HG02571 (cell line): ENCODE results near the gene SIX5.

ENCODE experiments used
- ATAC-seq: cut with Tn5 transposase; IDR thresholded peaks from one replicate; pipeline ENCODE4 v1.9.1; 2021; ENCODE audit warnings: mild to moderate bottlenecking, moderate library complexity; ENCODE audit not compliant: unreplicated experiment

Gene SIX5

GRCh38 chr19:45777395-45777961 is 8.4 kb upstream of the SIX5 start:
- ATAC-seq, result no peak

- no peak for ATAC-seq
Measured at GRCh38 chr19:45774765-45775164, 5.7 kb upstream of the SIX5 start.

GRCh38 chr19:45773384-45773783 is 4.3 kb upstream of the SIX5 start:
- no peak for ATAC-seq

DNA sequence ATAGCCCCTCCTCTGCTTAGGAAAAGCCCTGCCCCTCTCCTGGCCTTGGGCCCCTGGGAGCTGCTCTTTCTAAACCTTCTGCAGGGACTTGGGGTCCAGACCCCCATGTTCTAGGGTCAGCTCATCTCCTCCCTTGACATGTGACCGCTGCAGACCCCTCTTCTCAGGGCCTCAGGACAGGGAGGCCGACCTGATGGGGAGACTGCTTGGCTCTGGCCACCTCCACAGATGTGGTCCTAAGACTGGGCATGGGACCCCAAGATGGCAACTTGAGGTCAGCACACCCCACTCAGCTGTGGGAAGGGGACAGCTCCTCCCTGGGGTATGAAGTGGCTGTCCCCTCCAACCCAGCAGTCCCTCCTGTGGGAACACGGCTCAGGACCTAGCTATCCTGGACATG is 3.9 kb upstream of the SIX5 start:
- ATAC-seq, result no peak

DNA sequence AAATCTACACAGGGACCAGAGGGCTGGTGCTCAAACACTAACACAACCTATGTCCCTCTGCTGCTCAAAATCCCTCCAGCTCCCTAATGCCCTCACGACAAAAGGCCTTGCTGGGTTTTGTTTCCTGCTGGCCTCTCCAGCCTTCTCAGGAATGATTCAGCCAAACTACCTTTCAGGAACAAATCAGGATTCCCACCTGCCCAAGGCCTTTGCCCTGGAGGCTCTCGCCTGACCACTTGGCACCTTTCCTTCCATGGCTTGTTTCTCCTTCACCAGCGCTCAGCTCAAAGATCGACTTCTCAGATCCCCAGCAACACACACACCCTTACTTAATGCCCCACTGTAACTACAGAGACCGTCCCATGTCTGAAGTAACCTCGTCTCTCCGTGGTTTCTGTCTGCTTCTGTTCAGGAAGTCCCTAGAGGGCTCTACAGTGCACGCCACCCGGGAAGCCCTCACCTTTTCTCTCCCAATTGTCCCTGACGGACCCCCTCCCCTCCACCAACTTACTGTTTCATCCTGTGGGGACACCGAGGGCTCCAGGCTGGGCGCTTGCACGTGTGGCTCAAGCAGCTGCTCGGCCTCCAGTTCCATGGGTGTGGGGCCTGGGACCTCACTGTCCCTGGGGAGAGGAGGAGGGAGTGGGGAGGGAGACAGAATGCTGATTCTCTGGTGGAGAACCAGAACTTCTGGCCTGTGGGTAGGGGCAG is 3.2 kb upstream of the SIX5 start:
- ATAC-seq, result no peak

DNA sequence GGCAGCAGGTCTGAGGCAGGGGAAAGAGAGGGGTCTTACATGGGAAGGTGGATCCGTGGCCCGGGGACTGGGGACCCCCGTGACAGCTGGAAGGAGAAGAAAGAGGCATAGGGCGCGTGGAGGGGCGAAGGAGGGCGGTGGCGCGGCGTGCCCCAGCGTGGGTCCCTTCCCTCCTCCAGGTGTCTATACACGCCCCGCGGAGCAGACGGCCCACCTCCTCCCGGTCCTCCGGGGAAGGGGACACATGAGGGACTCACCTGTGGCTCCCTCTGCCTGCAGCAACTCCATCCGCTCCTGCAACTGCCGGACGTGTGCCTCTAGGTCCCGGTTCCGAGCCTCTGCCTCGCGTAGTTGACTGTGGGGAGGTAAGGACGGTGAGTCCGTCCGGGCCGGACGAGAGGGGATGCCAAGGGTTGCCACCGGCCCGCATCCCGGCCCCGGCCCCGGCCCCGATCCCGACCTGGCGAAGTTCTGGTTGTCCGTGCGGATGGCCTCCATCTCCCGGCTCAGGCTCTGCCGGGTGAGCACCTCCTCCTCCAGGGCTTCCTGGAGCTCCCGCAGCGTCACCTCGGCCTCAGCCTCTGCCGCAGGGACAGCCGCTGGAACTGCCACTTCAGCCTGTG is 2.4 kb upstream of the SIX5 start:
- ATAC-seq, result no peak

- peak; percentile 35 for ATAC-seq
Measured at GRCh38 chr19:45770192-45771101, 1.4 kb upstream of the SIX5 start.

GRCh38 chr19:45769821-45770191 is 754 bp upstream of the SIX5 start:
- ATAC-seq, result no peak

- no peak for ATAC-seq
Measured at GRCh38 chr19:45768655-45768983, 433 bp downstream of the SIX5 start.

GRCh38 chr19:45767881-45768654 is 984 bp downstream of the SIX5 start:
- no peak for ATAC-seq

GRCh38 chr19:45767410-45767880 is 1.6 kb downstream of the SIX5 start:
- no peak for ATAC-seq

- ATAC-seq, result no peak
Measured at GRCh38 chr19:45766869-45767346, 2.1 kb downstream of the SIX5 start.

DNA sequence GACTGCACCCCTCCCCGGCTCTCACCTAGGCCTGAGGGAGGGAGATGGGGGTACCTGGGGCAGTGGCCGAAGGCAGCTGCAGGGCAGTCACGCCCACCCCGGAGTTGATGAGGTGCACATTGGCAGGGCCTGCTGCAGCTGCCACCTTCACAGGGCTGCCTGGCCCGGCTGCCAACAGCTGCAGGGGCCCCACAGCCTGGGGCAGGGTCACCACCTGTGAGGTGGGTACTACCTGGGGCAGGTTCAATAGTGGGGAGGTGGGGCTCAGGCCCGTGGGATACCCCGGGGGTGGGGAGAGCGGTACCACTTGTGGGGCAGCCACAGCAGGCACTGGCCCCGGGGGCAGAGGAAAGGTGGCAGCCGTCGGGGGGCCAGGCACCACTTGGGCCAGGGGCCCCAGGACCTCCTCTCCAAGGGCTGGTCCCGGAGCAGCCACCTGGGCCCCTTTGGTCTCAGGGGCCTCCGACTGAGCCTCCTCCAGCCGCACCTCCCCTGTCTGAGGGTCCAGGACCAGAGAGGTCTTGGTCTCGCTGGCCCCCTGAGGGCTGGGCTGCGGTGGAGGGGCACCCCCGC is 2.7 kb downstream of the SIX5 start:
- no peak for ATAC-seq

GRCh38 chr19:45765702-45766295 is 3.3 kb downstream of the SIX5 start:
- no peak for ATAC-seq

- ATAC-seq, result no peak
Measured at GRCh38 chr19:45764945-45765701, 3.9 kb downstream of the SIX5 start.

GRCh38 chr19:45764475-45764874 is 4.6 kb downstream of the SIX5 start:
- no peak for ATAC-seq

DNA sequence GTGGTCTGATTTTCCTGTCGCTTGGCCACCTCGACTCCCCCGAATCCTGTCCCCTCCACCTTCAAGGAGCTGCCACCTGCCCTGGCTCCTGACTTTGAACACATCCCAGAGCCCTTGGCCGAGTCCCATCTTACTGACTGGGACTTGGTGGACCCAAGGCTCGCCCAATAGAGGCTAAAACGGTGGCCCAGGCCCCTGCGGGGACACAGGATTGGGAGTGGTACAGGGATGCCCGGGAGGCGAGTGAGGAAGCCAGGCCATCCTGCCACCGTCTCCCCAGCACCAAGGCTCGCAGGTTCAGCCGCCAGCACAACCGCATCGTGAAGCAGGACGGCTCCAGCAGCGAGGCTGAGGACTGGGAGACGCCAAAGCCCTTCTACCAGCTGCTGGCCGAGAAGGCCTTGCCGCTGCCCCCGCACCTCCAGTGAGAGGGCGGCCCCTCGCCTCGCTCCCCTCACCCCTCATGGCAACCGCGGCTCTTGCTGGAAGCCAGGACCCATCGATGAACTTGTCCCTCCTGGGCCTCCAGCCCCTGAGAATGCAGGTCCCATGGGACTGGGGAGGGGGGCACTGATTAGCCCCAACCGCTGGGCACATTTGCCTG is 5.3 kb downstream of the SIX5 start:
- ATAC-seq, result no peak

DNA sequence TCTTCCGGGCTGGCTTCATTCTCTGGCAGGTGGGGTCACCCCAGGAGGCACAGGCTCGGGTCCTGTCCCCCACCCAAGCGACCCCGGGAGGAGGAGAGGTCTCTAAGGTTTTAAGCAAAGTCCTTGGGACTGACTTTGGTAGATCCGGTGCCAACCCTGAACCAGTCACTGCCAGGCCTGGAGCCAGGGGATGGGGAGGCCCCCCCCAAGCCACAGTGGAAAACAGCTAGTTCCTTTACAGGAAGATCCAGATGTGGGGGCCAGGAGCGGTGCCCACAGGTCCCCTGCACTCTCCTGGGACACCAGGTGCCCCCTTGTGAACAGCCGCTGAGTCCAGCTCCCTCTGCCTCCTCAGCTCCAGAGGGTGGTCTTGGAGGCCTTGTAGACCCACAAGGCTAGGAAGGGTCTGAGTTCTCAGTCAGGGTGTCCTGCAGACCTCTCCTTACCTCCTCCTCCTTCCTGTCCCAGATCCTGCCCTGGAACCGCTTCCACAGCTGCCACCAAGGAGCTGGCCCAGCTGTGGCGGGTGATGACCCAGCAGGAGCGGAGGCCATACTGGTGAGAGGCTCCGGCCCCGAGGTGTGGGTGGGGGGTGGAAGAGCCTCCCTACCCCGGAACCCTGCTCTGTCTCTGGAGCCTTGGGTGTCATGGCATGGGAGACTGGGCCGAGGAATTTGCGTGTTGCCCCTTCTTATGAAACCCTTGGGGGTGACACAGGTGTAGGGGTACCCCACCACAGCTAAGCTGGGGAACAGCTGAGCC is 6.0 kb downstream of the SIX5 start:
- ATAC-seq, result no peak
